Endothelial cell of umbilical vein (primary cell): ENCODE measurements around the gene BAG5. TPM values are rescaled to one million over a fixed set of nuclear protein-coding genes. Genes with fewer than 3 reads are reported as not detected.
A peak's percentile ranks its signal among the peaks of the same experiment; 100 is the strongest.

Source experiments
- BruUV-seq: library from RNA; stranded (reverse); fragments of 400-500 nt; replicated peaks from 2 replicates; lab custom pipeline; 2021; lab: Mats Ljungman, UMichigan
- CTCF ChIA-PET: fragments of 300-600, 350-600 bp; sonication (Branson Sonifier 250); formaldehyde crosslinking; loops from one replicate; lab custom pipeline; 2021; ENCODE audit warnings: antibody characterized with exemption, inconsistent platforms; lab: Charles Lee
- POLR2A ChIA-PET: fragments of 300-600, 350-600 bp; sonication (Branson Sonifier 250); formaldehyde crosslinking; loops from one replicate; lab custom pipeline; 2021; ENCODE audit warnings: antibody characterized with exemption, inconsistent platforms; lab: Charles Lee
- DNase-seq: peaks from one replicate; pipeline ENCODE4 v3.0.0-alpha.2; 2011; ENCODE audit warnings: low read depth, low spot score
- FAIRE-seq: peaks from 2 replicates; lab custom pipeline; 2011; peaks lifted over from hg19 to GRCh38; lab: Jason Lieb, UNC
- H2AFZ ChIP-seq: 2 replicates; pipeline ENCODE4 v1.6.0; 2012; ENCODE audit warnings: low read depth, low read length, control low read depth, inconsistent platforms
- H3K27ac ChIP-seq: 2 replicates; pipeline ENCODE4 v1.5.1; 2011; ENCODE audit warnings: low read depth, mild to moderate bottlenecking, control low read depth, low read length, moderate library complexity; ENCODE audit not compliant: insufficient read depth
- H3K27me3 ChIP-seq, 2 experiments: 2 replicates each; pipeline versions ENCODE4 v1.6.0 to v1.6.1; 2011; ENCODE audit warnings: low read length in 2 of 2, mixed read lengths in 1 of 2; ENCODE audit not compliant: control insufficient read depth in 2 of 2, insufficient read depth in 2 of 2
- H3K36me3 ChIP-seq, 2 experiments: 2 replicates in 1 of 2; 3 replicates in 1 of 2; pipeline ENCODE4 v1.5.1; 2011; ENCODE audit warnings: low read length in 2 of 2, mild to moderate bottlenecking in 1 of 2, moderate library complexity in 1 of 2; ENCODE audit not compliant: control insufficient read depth in 2 of 2, insufficient read depth in 2 of 2; ENCODE audit errors: extremely low read depth in 1 of 2
- H3K4me1 ChIP-seq: 3 replicates; pipeline ENCODE4 v1.5.1; 2011; ENCODE audit warnings: mild to moderate bottlenecking, low read length; ENCODE audit not compliant: control insufficient read depth, insufficient read depth; ENCODE audit errors: extremely low read depth
- H3K4me2 ChIP-seq: 2 replicates; pipeline ENCODE4 v1.6.1; 2011; ENCODE audit warnings: low read length, control low read depth, mixed read lengths; ENCODE audit not compliant: insufficient read depth
- H3K4me3 ChIP-seq, 3 experiments: fragments of 200-600 bp in 1 of 3; sonication (generic), shearing (Covaris generic) in 1 of 3; replicated peaks in 1 of 3; 2 replicates each; pipeline ENCODE4 v1.5.1; 2011 to 2016; ENCODE audit warnings: control low read depth in 3 of 3, low read length in 3 of 3, mild to moderate bottlenecking in 2 of 3, inconsistent platforms in 1 of 3, low read depth in 1 of 3, moderate library complexity in 1 of 3; ENCODE audit not compliant: insufficient read depth in 1 of 3
- H3K79me2 ChIP-seq: 2 replicates; pipeline ENCODE4 v1.6.0; 2012; ENCODE audit warnings: low read length, inconsistent platforms; ENCODE audit not compliant: control insufficient read depth, insufficient read depth
- H3K9ac ChIP-seq: replicated peaks from 2 replicates; pipeline ENCODE3; 2011; ENCODE audit warnings: low read length, control low read depth; ENCODE audit not compliant: insufficient read depth; ENCODE audit errors: extremely low read depth
- H3K9me1 ChIP-seq: replicated peaks from 3 replicates; pipeline ENCODE4 v1.6.0; 2011; ENCODE audit warnings: mild to moderate bottlenecking, low read length; ENCODE audit not compliant: control insufficient read depth, insufficient read depth; ENCODE audit errors: extremely low read depth
- H3K9me3 ChIP-seq: replicated peaks from 2 replicates; pipeline ENCODE4 v1.5.1; 2012; ENCODE audit warnings: low read length, inconsistent platforms; ENCODE audit not compliant: control insufficient read depth, insufficient read depth
- H4K20me1 ChIP-seq: replicated peaks from 2 replicates; pipeline ENCODE3; 2011; ENCODE audit warnings: mild to moderate bottlenecking, low read length; ENCODE audit not compliant: control insufficient read depth, insufficient read depth; ENCODE audit errors: extremely low read depth
- EZH2 ChIP-seq: IDR thresholded peaks from 2 replicates; pipeline ENCODE4 v1.6.1; 2012; ENCODE audit warnings: borderline replicate concordance, low read depth, mild to moderate bottlenecking, moderate library complexity, low read length, inconsistent platforms; ENCODE audit not compliant: severe bottlenecking
- FOS ChIP-seq: IDR thresholded peaks from 2 replicates; pipeline ENCODE4 v1.6.1; 2011; ENCODE audit warnings: mild to moderate bottlenecking, low read length, moderate library complexity, borderline replicate concordance; ENCODE audit not compliant: insufficient read depth
- GATA2 ChIP-seq: IDR thresholded peaks from 2 replicates; pipeline ENCODE4 v1.7.0; 2011; ENCODE audit warnings: low read depth, mild to moderate bottlenecking, moderate library complexity, mixed read lengths, low read length; ENCODE audit not compliant: insufficient read length, insufficient read depth
- JUN ChIP-seq: IDR thresholded peaks from 2 replicates; pipeline ENCODE4 v1.6.1; 2011; ENCODE audit warnings: borderline replicate concordance, low read depth; ENCODE audit not compliant: insufficient read length, insufficient read depth
- MYC ChIP-seq: IDR thresholded peaks from one replicate; pipeline ENCODE4 v1.6.1; 2011; ENCODE audit warnings: mild to moderate bottlenecking, low read depth, low read length
- POLR2A ChIP-seq: IDR thresholded peaks from 2 replicates; pipeline ENCODE4 v1.6.1; 2012; ENCODE audit warnings: low read depth, mild to moderate bottlenecking, control low read depth, low read length
- POLR2AphosphoS5 ChIP-seq: IDR thresholded peaks from 2 replicates; pipeline ENCODE4 v1.6.1; 2012; ENCODE audit warnings: low read depth, mild to moderate bottlenecking, control low read depth, low read length, moderate library complexity; ENCODE audit not compliant: insufficient read depth
- dilution Hi-C: fragments of 300-500 bp; cut with MboI; formaldehyde crosslinking; loops from one replicate; pipeline ENCODE4 v1.15.0; 2019; ENCODE audit warnings: low sequenced_read_pairs; ENCODE audit not compliant: extremely low pct_ligation_motif_present
- intact Hi-C: fragments of 100-400 bp; cut with micrococcal nuclease; formaldehyde crosslinking; loops from one replicate; pipeline ENCODE4 v1.10.0; 2022
- polyA plus RNA-seq, 4 experiments: library from polyadenylated mRNA; depleted of rRNA in 3 of 4; stranded (reverse) in 3 of 4; unstranded in 1 of 4; fragments of >200 nt; gene quantifications; 2 replicates each; pipeline versions ENCODE4 v1.2.1 to v1.2.3, GENCODE V29; 2011 to 2012; ENCODE audit warnings: missing spikeins in 1 of 4
- total RNA-seq: library from RNA; stranded (reverse); gene quantifications from 2 replicates; pipeline ENCODE4 v1.2.3, GENCODE V29; 2021
- TF ChIP-seq, protein P1 (sequence below): IDR thresholded peaks from 2 replicates; pipeline ENCODE4 v1.6.1; 2011; ENCODE audit not compliant: insufficient read depth, insufficient read length
- TF ChIP-seq, protein P2 (sequence below), 2 donors: IDR thresholded peaks; 1 replicate in 1 of 2; 2 replicates in 1 of 2; pipeline ENCODE4 v1.5.1; 2011; ENCODE audit warnings: low read length in 2 of 2, mild to moderate bottlenecking in 2 of 2, moderate library complexity in 2 of 2, control low read depth in 1 of 2, inconsistent platforms in 1 of 2, low read depth in 1 of 2; ENCODE audit not compliant: insufficient read depth in 1 of 2; ENCODE audit errors: extremely low read depth in 1 of 2

BAG5 gene
- total and polyA plus RNA-seq, 2 donors (not counting 3 experiments of a cell fraction or from before 2014, with no cell fraction given): 6.3 to 32.5 TPM

DNA sequence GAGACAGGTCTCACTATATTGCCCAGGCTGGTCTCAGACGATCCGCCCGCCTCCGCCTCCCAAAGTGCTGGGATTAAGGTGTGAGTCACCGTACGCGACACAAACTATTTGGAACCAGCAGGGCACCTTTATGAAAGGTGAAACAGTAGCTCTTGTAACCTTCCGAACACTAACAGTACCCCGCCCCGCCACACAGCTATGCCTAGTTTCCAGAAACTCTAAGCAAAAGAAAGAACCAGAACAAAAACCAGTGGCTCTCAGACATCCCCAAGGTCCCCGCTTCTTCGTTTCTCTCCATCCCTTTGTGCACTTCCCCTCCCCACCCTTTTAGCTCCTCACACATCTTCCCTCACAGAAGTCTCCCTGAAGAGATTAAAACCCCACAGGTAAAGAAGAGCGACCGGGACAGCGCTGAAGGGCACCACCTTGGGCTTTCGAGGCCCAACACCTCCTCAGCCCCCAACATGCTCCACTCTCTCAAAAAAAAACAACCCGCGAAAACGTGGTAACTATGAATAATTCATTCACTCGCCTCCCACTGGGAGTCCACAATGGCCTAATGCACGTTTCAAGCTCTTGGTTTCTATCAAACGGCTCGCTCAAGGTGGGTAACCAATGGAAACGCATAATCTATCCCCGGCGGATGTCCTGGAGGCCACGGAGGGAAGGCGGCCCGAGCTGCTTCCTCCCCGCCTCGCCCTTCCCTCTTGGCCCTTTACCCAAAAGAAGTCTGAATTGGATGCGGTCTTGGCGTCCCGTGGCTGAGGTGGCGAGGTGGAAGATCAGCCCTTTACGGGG lies 877 bp downstream of the BAG5 start:
- dilution Hi-C loops (no loop called here), intact Hi-C loops (loop anchor here (1.0 to 5.0 kb wide), 3 partner anchors 15 to 154 kb away; partner anchors contain the start of genes TRMT61A, XRCC3 and ZFYVE21)
- Histone ChIP-seq H3K36me3 (peaks cover 16 to 21% of the 10 kb centered on the region in 2 experiments), H4K20me1 (no peaks in the 10 kb centered on the region), H3K27ac (peak overlapping the region; percentile 94), H3K27me3 (no peaks in the 10 kb centered on the region), H2AFZ (peak overlapping the region; percentile 63), H3K4me3 (peak overlapping the region; percentile 61 to 97 (median 95)), H3K9me1 (no peaks in the 10 kb centered on the region), H3K9ac (peak overlapping the region; percentile 96), H3K4me2 (peak overlapping the region; percentile 94), H3K4me1 (peaks cover 23% of the 10 kb centered on the region), H3K79me2 (peaks cover 87% of the 10 kb centered on the region), H3K9me3 (no peaks in the 10 kb centered on the region)
- peak; percentile 55 for FAIRE-seq
- ChIA-PET POLR2A (interaction anchor here (1.2 kb wide), 1 partner anchor 32 kb away, joined by 3 read pairs; the partner anchor contains the start of gene TRMT61A), CTCF (interaction anchor here (1.0 to 2.3 kb wide), 4 partner anchors 14 to 43 kb away, joined by 3 to 19 read pairs (median 3); no protein-coding TSS in a partner anchor)
- TSS peak; percentile 12 for BruUV-seq
- no peak for TF ChIP-seq JUN
- no peak for TF ChIP-seq GATA2
- TF ChIP-seq POLR2AphosphoS5: peak; percentile 6
- peak; percentile 1 for TF ChIP-seq POLR2A
- TF ChIP-seq, protein P1, sequence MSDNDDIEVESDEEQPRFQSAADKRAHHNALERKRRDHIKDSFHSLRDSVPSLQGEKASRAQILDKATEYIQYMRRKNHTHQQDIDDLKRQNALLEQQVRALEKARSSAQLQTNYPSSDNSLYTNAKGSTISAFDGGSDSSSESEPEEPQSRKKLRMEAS: no peak
- TF ChIP-seq EZH2: no peak
- TF ChIP-seq FOS: no peak
- TF ChIP-seq MYC: no peak
- TF ChIP-seq, protein P2, sequence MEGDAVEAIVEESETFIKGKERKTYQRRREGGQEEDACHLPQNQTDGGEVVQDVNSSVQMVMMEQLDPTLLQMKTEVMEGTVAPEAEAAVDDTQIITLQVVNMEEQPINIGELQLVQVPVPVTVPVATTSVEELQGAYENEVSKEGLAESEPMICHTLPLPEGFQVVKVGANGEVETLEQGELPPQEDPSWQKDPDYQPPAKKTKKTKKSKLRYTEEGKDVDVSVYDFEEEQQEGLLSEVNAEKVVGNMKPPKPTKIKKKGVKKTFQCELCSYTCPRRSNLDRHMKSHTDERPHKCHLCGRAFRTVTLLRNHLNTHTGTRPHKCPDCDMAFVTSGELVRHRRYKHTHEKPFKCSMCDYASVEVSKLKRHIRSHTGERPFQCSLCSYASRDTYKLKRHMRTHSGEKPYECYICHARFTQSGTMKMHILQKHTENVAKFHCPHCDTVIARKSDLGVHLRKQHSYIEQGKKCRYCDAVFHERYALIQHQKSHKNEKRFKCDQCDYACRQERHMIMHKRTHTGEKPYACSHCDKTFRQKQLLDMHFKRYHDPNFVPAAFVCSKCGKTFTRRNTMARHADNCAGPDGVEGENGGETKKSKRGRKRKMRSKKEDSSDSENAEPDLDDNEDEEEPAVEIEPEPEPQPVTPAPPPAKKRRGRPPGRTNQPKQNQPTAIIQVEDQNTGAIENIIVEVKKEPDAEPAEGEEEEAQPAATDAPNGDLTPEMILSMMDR (IDR thresholded peaks at IDR 0.05; ENCODE audit: extremely low read depth in 1 of 2, insufficient read depth in 1 of 2, low read depth in 1 of 2, low read length in 2 of 2): no peak
- DNase-seq: peak; percentile 72
